Psoas muscle (tissue), 8 donors: ENCODE results near the gene ABLIM1. TPM values are rescaled to one million over a fixed set of nuclear protein-coding genes. Genes with fewer than 3 reads are reported as not detected.

Experiments
- ATAC-seq, 4 donors: fragments of 200-7000 bp; cut with Tn5 transposase; one replicate each; pipeline ENCODE4 v1.9.1; 2020; ENCODE audit warnings: moderate library complexity in 3 of 4, mild to moderate bottlenecking in 2 of 4
- DNase-seq, 2 donors: peaks; one replicate each; pipeline ENCODE4 v3.0.0-alpha.2; 2020
- H3K27ac ChIP-seq: fragments of 200-600 bp; one replicate; pipeline ENCODE4 v1.8.0; 2022
- H3K27me3 ChIP-seq, 3 donors: fragments of 200-600 bp in 1 of 3; one replicate each; pipeline versions ENCODE4 v1.6.1 to v1.8.0; 2013 to 2022; ENCODE audit warnings: low read length in 2 of 3, mild to moderate bottlenecking in 2 of 3, moderate library complexity in 1 of 3; ENCODE audit not compliant: insufficient read depth in 3 of 3
- H3K36me3 ChIP-seq, 2 donors: fragments of 200-600 bp in 1 of 2; one replicate each; pipeline versions ENCODE4 v1.6.1 to v1.8.0; 2013 to 2022; ENCODE audit warnings: low read depth in 1 of 2, mild to moderate bottlenecking in 1 of 2, moderate library complexity in 1 of 2; ENCODE audit not compliant: insufficient read depth in 1 of 2
- H3K4me1 ChIP-seq: fragments of 200-600 bp; one replicate; pipeline ENCODE4 v1.8.0; 2022
- H3K4me3 ChIP-seq: fragments of 200-600 bp; one replicate; pipeline ENCODE4 v1.8.0; 2022; ENCODE audit warnings: mild to moderate bottlenecking
- H3K9me3 ChIP-seq: fragments of 200-600 bp; one replicate; pipeline ENCODE4 v1.8.0; 2022
- CTCF ChIP-seq: fragments of 200-600 bp; IDR thresholded peaks from one replicate; pipeline ENCODE4 v1.8.0; 2022; ENCODE audit warnings: antibody characterized with exemption
- WGBS, 3 donors: extraction: QIAGEN DNeasy Blood & Tissue Kit; methylation state at CpG; one replicate each; pipeline versions ENCODE4 v1.1.6 to v1.1.7; 2013; 5-methylcytosine and 5-hydroxymethylcytosine counted together
- intact Hi-C, 2 donors: fragments of 100-400 bp; cut with DNase I; formaldehyde crosslinking; loops; one replicate each; pipeline versions ENCODE4 v1.11.0 to v1.14.2; 2022
- long read RNA-seq, 2 donors: library from polyadenylated mRNA; unstranded; transcript quantifications; one replicate each; pipeline ENCODE4 v2.0.0, GENCODE V29; 2021
- polyA plus RNA-seq, 3 donors: library from polyadenylated mRNA; stranded (reverse); fragments of 200-250 nt; gene quantifications; one replicate each; pipeline ENCODE4 v1.2.3, GENCODE V29; 2013
- total RNA-seq, 4 donors: library from RNA; stranded (reverse); fragmentation: NEBNext Ultra II Directional in 2 of 4; extraction: Animal tissue kit (Norgen Biotek cat#: 25700) in 2 of 4; gene quantifications; one replicate each; pipeline versions ENCODE4 v1.2.1 to v1.2.4, GENCODE V29; 2021 to 2023
- donor health status: healthy with polysubstance abuse.
- donor health status: DM: no; HTN: no; CAD: no; lungs with moderate emphysema.
- donor health status: Bipolar disorder and iron deficiency.
- donor health status: healthy.
- donor health status: DM: yes; HTN: yes; CAD: no.
- donor health status: DM: no; HTN: no; CAD: no.
- donor health status: DM: no; HTN: no; CAD: no.
- donor health status: DM: yes; HTN: yes; CAD: no.

The ABLIM1 gene
- total RNA-seq (100 to 1,000 TPM in 2 of 4 donors, 10 to 100 TPM in 2; 21.8 to 183 (median 66.8) TPM), polyA plus RNA-seq (10 to 100 TPM; 15.4 to 17.2 (median 16.5) TPM)
- long read RNA-seq, donor 1, partial matches to known transcripts: 0 of 3 reads
- long read RNA-seq, donor 1, other reads (novel, unspliced or antisense): 3 of 3 reads
- long read RNA-seq, donor 2, partial matches to known transcripts: 1 of 24 reads
- long read RNA-seq, donor 2, other reads (novel, unspliced or antisense): 23 of 24 reads

- no peaks in the 10 kb centered on the region for H3K27me3 ChIP-seq
- no peaks in the 10 kb centered on the region for H3K36me3 ChIP-seq
- no peak for TF ChIP-seq CTCF
- DNase-seq (no peak), ATAC-seq (no peak)
- intact Hi-C loops: no loop called here
- H3K9me3 ChIP-seq: peaks cover 3% of the 10 kb centered on the region
- H3K4me3 ChIP-seq: no peak within 1 kb of the TSS
- H3K27ac ChIP-seq: no peak within 1 kb of the TSS
- no peaks in the 10 kb centered on the region for H3K4me1 ChIP-seq
- 84 to 90% (median 85%) methylated on average over 2 of the region's 2 CpGs for WGBS, 3 donors
These were observed at the start of gene ABLIM1 for GRCh38 chr10:114658175-114658574. Gene ABLIM1 (minus strand): TSS chr10:114658275. CDS start chr10:114658200, 75 bp downstream.

DNA sequence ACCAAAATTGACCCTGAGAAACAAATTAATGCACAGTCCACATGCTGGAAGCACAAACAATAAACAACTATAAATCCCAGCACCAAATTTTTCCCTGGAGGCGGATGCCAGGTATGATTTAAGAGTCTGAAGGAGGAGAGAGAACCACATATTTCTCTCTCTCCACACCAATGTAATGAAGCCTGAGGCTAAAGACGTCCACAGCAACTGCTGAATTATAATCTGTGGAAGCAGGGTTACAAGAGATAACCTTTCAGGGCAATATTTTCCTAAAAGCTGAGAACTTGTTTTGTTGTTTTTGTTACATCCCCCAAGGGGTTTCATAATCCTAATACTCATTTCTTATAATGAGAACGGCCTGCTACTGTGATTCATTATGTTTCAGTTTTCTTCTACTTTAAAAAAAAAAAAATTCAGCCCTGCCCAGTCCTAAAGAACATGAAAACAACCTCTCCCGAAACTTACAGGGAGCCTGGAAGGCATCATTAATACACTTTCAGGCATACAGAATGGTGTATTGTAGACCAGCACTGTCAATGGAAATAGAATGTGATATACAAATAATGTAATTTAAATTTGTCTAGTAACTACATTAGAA lies 48.5 kb upstream of the ABLIM1 start:
- intact Hi-C loops: no loop called here
- H3K4me3 ChIP-seq: no peak overlapping the region
- DNase-seq (no peak), ATAC-seq (no peak)
- no peaks in the 10 kb centered on the region for H3K36me3 ChIP-seq
- peaks cover 2% of the 10 kb centered on the region for H3K9me3 ChIP-seq
- H3K4me1 ChIP-seq: no peaks in the 10 kb centered on the region
- no peak for TF ChIP-seq CTCF
- WGBS, 3 donors: 64 to 80% (median 70%) methylated on average over 4 of the region's 4 CpGs
- H3K27ac ChIP-seq: no peak overlapping the region
- no peaks in the 10 kb centered on the region for H3K27me3 ChIP-seq

GRCh38 chr10:114704679-114705078 lies 46.6 kb upstream of the ABLIM1 start:
- H3K27ac ChIP-seq: no peak overlapping the region
- H3K9me3 ChIP-seq: peaks cover 8% of the 10 kb centered on the region
- no peak for ATAC-seq

DNA sequence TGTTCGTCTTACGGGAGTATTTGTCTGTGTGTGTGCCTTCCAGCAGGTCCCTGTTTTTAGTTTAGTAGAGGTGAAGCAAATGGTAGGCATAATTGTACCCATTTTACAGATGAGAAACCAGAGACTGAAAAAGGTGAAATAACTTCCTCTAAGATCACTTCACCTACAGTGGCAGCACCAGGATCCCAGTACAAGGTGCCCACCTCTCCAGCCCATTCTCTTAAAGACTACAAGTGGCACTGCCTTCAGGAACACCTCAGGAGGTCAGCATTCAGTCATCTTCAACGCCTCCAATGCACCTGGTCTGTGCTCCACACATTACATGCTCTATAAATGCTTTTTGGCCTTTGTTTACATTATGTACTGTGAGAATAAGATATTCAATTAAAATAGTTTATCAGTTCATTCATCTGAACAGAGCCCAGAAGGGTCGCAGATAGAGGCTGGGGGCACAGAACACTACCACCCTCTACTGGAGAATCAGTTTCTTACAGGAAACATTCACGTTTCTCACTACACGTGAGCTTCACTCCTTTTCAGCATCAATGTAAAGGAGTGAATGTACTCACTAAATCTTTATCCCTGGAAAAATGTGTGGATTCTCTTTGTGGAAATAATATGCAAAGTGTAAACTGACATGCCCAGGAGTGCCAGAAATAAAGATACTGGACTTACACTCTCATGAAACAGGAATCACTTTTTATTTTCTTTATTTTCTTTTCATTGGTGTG lies 45.5 kb upstream of the ABLIM1 start:
- peak; percentile 48 for TF ChIP-seq CTCF
- WGBS, 3 donors: 37 to 38% (median 38%) methylated on average over 6 of the region's 6 CpGs
- Histone ChIP-seq H3K9me3 (peaks cover 8% of the 10 kb centered on the region), H3K4me3 (no peak overlapping the region), H3K36me3 (no peaks in the 10 kb centered on the region), H3K4me1 (no peaks in the 10 kb centered on the region), H3K27ac (no peak overlapping the region), H3K27me3 (no peaks in the 10 kb centered on the region)
- ATAC-seq: no peak
- intact Hi-C loops: loop anchor here in 1 of 2 donors (5.0 kb wide), 1 partner anchor 151 kb away; no protein-coding TSS in a partner anchor
- no peak for DNase-seq

More at GRCh38 chr10:114704679-114705078, 46.6 kb upstream of the ABLIM1 start:
- H3K27me3 ChIP-seq: no peaks in the 10 kb centered on the region
- no peaks in the 10 kb centered on the region for H3K4me1 ChIP-seq
- no peak overlapping the region for H3K4me3 ChIP-seq
- H3K36me3 ChIP-seq: no peaks in the 10 kb centered on the region
- no peak for TF ChIP-seq CTCF
- 82 to 90% (median 88%) methylated on average over 4 of the region's 4 CpGs for WGBS, 3 donors
- intact Hi-C loops: loop anchor here in 1 of 2 donors (5.0 kb wide), 1 partner anchor 152 kb away; no protein-coding TSS in a partner anchor
- DNase-seq: no peak
